CD4-positive, alpha-beta T cell treated with Interleukin-12 subunit alpha and Interleukin-12 subunit beta, for 1 hour (primary cell): Measurements from ENCODE around the gene PIP5KL1.

ENCODE experiments used
- DNase-seq: peaks from one replicate; pipeline ENCODE4 v3.0.0-alpha.2; 2020

Gene PIP5KL1

GRCh38 chr9:127947841-127948710 lies 17.5 kb upstream of the PIP5KL1 start:
- DNase-seq, result no peak

- no peak for DNase-seq
Measured at GRCh38 chr9:127946728-127947127, 16.2 kb upstream of the PIP5KL1 start.

- DNase-seq, result no peak
Measured at GRCh38 chr9:127945942-127946341, 15.4 kb upstream of the PIP5KL1 start.

GRCh38 chr9:127945338-127945737 lies 14.8 kb upstream of the PIP5KL1 start:
- no peak for DNase-seq

DNA sequence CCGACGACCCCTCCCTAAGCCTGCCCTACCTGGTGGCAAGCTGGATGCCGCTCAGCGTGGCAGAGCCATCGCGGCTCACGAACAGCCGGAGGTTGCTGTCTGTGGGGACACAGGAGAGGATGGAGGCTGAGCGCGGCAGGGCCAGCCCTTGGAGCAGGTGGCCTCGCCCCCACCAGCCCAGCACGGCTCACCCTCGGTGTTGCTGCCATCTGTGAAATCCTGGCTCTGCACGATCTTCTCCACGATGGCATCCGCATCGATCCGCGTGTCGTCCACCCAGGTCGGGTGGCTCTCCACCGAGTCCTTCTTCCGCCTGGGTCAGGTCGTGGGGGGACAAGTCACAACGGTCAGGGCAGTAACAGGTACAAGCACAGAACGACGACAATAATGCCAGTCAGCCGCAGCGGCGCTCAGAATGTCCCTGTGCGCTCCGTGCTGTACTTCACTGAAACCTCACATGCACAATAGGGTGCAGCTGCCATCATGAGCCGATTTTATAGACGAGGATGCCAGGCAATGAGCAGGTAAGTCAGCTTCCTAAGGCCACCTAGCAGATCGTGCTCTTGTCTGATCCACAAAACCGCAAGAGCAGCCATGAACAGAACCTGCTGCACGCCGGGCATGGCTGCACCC lies 14.1 kb upstream of the PIP5KL1 start:
- DNase-seq, result no peak

GRCh38 chr9:127943731-127944144 lies 13.2 kb upstream of the PIP5KL1 start:
- DNase-seq, result peak; percentile 78

- no peak for DNase-seq
Measured at GRCh38 chr9:127943011-127943662, 12.6 kb upstream of the PIP5KL1 start.

DNA sequence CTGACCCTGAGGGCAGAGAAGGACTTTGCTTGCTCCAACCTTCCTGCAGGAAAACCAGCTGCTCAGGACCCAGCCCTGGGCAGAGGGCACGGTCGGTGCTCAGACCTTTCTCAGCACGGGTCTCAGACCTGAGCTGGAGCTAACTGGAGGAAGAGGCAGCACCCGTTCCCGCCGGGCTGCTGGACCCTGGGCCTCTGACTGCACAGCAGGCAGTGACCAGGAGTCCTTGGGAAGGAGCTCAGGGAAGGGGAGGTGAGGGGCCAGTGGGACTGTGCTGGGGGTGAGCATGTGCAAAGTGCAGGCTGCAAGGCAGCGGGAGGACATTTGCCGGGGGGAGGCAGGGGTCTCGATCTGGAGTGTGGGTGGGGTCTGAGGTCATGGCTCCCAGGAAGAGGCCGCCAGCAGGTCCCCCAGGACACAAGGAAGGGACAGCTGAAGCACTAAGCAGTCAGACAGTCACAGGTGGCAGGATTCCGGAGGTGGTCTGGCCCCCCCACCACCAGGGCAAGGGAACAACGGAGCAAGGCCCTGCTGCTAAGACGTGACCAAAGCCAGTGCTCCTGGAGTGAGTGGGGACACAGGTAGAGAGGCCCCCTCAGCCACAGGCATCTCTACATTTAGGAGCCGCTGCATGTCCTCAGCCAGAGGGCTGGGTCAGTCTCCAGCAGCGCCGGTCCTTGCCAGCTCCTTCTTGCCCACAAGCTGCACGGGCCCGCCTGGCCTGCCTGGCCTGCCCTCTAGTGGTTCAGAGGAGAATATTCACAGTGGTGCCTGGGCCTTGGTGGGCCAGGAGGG lies 11.8 kb upstream of the PIP5KL1 start:
- peak; percentile 59 for DNase-seq

GRCh38 chr9:127941961-127942215 lies 11.3 kb upstream of the PIP5KL1 start:
- no peak for DNase-seq

GRCh38 chr9:127941062-127941960 lies 10.7 kb upstream of the PIP5KL1 start:
- DNase-seq, result no peak

DNA sequence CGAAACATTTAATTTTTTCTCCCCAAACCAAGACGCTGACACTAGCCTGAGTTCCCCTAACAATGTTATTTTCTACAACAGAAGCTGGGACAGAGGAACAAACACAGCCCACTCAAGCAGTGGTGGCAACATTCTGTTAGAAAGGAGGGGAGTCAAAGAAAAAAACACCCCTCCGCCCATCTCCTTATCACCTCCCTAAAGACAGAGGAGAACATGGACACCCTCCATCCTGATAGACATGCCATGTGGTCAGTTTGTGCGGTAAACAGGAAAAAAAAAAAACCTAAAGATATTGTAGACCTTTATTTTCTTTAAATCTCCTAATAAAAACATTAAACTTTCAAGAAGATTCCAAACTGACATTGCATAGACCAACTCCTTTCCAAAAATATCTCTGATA lies 10.0 kb upstream of the PIP5KL1 start:
- DNase-seq, result no peak

- DNase-seq, result no peak
Measured at GRCh38 chr9:127938298-127938690, 7.7 kb upstream of the PIP5KL1 start.

DNA sequence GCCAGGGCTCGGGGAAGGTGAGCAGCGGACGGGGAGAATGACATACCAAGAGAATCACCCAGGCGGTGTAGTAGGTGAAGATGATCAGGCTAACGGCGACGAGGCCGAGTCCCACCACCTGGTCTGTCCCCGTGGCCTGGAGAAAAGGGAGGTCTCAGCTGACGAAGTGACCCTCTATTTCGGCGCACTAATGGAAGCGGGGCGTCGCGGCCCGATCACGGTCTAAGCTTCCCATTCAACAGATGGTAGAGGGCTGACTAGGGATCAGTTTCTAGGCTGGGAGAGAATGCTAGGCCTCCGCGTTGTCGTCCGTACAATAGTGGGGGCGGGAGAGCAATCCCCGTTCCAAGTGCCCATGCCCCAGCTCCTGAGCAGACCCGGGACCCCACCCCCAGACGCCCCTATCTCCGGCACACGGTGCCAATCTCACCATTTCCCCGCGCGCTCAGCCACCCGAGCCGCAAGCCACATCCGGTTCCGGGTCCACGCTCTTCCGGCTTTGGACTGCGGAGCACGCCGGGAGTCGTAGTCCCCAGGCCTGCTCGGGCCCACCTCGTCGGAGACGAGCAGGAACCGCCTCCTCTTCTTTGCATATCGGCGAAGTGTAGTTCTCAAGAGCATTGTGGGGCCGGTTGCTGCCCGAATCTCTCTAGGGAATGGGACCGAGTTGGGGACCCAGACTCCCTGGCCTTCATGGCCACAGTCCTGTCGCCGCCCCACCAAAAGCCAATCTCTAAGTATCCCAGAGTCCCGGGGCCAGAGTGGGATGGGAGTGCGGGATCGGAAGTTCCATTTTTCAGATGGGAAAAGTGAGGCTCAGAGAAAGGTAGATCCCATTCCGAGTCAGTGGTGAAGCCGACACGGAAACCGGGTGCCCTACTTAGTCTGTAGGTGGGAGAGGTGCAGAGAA lies 7.1 kb upstream of the PIP5KL1 start, which contains the start of gene DPM2:
TSS of gene DPM2 (minus strand) at position 467 of the 910 bp plus-strand sequence. CDS start at position 433, 34 bp downstream.
- DNase-seq, result peak; percentile 87

- no peak for DNase-seq
Measured at GRCh38 chr9:127937056-127937387, 6.4 kb upstream of the PIP5KL1 start.

GRCh38 chr9:127936347-127936852 lies 5.8 kb upstream of the PIP5KL1 start:
- DNase-seq, result no peak

DNA sequence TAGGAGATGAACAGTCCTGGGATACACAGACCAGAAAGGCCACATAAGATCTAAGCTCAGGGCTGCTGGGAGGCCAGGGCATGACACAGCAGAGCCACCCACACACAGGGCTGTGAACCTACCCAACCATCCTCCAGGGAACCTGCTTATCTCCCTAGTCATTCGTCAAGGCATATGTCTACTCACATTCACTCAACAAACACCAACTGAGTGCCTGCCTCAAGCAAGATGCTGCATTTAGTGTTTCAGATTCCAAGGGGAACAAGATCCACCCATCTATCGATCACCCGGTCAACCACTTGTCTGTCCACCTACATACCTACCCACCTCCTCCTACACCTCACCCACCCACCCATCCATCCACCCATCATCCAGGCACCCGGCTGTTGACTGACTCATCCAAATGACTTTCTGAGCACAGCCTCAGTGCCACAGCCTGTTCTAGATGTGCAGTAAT lies 5.2 kb upstream of the PIP5KL1 start:
- DNase-seq, result no peak

- no peak for DNase-seq
Measured at GRCh38 chr9:127934986-127935385, 4.4 kb upstream of the PIP5KL1 start.

DNA sequence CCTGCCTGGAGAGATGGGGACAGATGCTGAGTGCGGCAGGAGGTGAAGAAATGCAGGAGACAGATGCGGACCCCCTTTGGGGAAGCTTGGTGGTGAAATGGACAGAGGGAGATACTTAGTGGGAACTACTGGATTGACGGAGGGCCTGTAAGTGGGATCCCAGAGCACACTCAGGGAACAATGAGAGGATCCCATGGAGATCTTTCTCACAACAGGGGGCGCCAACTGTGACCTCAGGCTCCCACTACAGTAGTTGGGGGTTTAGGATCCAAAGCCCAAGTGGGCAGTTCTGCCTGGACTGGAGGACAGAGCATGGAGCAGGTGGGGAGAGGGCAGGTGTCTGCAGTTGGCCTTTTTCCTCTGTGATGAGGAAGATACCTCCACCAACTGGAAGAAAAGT lies 3.7 kb upstream of the PIP5KL1 start:
- no peak for DNase-seq

GRCh38 chr9:127931092-127931881 lies 710 bp upstream of the PIP5KL1 start:
- peak; percentile 41 for DNase-seq

DNA sequence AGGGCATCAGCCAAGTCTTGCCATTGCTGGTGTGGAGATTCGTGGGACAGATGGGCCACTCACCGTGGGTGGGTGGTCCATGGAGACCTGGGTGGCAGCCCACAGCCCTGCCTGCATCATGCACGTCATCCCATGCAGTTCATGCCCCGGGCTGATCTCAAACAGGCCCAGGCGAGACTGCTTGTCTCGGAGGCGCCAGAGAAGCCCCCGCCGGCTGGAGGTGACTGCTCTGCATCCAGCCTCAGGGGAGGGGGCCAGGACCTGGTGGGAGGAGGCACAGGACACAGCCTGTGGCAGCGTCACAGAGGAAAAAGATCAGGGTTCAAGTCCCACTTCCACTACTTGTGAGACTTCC lies 975 bp downstream of the PIP5KL1 start:
- DNase-seq, result no peak
